Ovary (tissue), 3 donors: ENCODE measurements around the gene ACVR1B.

Source experiments
- POLR2A ChIP-seq: fragments of 450-650 bp; IDR thresholded peaks from one replicate; pipeline ENCODE4 v1.6.1; 2017; ENCODE audit warnings: antibody characterized with exemption, mild to moderate bottlenecking, moderate library complexity
- TF ChIP-seq, protein P1 (sequence below), 3 donors: fragments of 450-650 bp in 2 of 3; fragments of 200-600 bp in 1 of 3; IDR thresholded peaks; one replicate each; pipeline versions ENCODE4 v1.5.1 to v1.8.0; 2016 to 2022; ENCODE audit warnings: antibody characterized with exemption in 3 of 3, mild to moderate bottlenecking in 1 of 3
- donor health status: DM: no; HTN: no; CAD: no.

DNA sequence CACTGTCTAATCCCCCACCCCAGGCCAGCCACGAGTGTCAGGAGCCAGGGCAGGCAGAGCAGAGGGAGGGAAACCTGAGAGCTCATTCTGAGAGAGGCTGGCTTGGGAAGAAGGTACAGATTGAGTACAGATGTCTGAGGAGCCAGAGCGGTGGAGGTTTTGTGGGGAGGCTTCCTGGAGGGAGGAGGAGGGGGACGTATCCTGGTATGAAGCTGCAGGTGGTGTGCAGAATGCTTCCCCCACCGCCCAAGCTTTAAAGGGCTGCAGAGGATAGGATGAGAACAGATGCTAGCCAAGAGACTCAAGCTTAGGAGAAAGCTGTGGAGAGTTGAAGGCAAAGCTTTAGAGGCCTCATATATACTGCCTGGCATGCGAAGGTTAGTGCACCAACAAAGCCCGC is 52.1 kb downstream of the ACVR1B start:
- TF ChIP-seq, protein P1, sequence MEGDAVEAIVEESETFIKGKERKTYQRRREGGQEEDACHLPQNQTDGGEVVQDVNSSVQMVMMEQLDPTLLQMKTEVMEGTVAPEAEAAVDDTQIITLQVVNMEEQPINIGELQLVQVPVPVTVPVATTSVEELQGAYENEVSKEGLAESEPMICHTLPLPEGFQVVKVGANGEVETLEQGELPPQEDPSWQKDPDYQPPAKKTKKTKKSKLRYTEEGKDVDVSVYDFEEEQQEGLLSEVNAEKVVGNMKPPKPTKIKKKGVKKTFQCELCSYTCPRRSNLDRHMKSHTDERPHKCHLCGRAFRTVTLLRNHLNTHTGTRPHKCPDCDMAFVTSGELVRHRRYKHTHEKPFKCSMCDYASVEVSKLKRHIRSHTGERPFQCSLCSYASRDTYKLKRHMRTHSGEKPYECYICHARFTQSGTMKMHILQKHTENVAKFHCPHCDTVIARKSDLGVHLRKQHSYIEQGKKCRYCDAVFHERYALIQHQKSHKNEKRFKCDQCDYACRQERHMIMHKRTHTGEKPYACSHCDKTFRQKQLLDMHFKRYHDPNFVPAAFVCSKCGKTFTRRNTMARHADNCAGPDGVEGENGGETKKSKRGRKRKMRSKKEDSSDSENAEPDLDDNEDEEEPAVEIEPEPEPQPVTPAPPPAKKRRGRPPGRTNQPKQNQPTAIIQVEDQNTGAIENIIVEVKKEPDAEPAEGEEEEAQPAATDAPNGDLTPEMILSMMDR (IDR thresholded peaks at IDR 0.05): no peak
- TF ChIP-seq POLR2A: no peak
